GM23338 (cell line): Measurements from ENCODE around the gene UNC13C. TPM values are rescaled to one million over a fixed set of nuclear protein-coding genes. Genes with fewer than 3 reads are reported as not detected.

Experiments
- ATAC-seq: fragments of 200-7000 bp; cut with Tn5 transposase; 3 replicates; pipeline ENCODE4 v1.9.1; 2020
- DNase-seq: peaks from one replicate; pipeline ENCODE4 v3.0.0-alpha.2; 2015; ENCODE audit warnings: low spot score
- H2AFZ ChIP-seq: fragments of 200-600 bp; sonication (generic); 2 replicates; pipeline ENCODE4 v1.8.0; 2016; ENCODE audit warnings: antibody characterized with exemption, mild to moderate bottlenecking, moderate library complexity
- H3F3A ChIP-seq: fragments of 200-600 bp; sonication (generic); replicated peaks from 2 replicates; pipeline ENCODE4 v1.8.0; 2017; ENCODE audit warnings: antibody characterized with exemption, mixed run types, low read depth
- H3K27ac ChIP-seq: fragments of 200-600 bp; sonication (generic); 2 replicates; pipeline ENCODE4 v1.6.1; 2016; ENCODE audit warnings: low read depth
- H3K27me3 ChIP-seq: fragments of 200-600 bp; sonication (generic); 2 replicates; pipeline ENCODE4 v1.8.0; 2016; ENCODE audit warnings: mild to moderate bottlenecking, mixed run types, moderate library complexity; ENCODE audit not compliant: insufficient read depth
- H3K36me3 ChIP-seq: fragments of 200-600 bp; sonication (generic); 2 replicates; pipeline ENCODE4 v1.8.0; 2016; ENCODE audit warnings: mild to moderate bottlenecking; ENCODE audit not compliant: insufficient read depth
- H3K4me1 ChIP-seq: fragments of 200-600 bp; sonication (generic); 2 replicates; pipeline ENCODE4 v1.8.0; 2016; ENCODE audit warnings: mild to moderate bottlenecking, moderate library complexity; ENCODE audit not compliant: insufficient read depth
- H3K4me2 ChIP-seq: fragments of 200-600 bp; sonication (generic); 2 replicates; pipeline ENCODE4 v1.7.1; 2017; ENCODE audit warnings: mixed run types
- H3K4me3 ChIP-seq: fragments of 200-600 bp; sonication (generic); 2 replicates; pipeline ENCODE4 v1.6.1; 2016; ENCODE audit warnings: mixed run types
- H3K79me2 ChIP-seq: fragments of 200-600 bp; sonication (generic); replicated peaks from 2 replicates; pipeline ENCODE4 v1.8.0; 2017; ENCODE audit warnings: mild to moderate bottlenecking; ENCODE audit not compliant: insufficient read depth
- H3K9me2 ChIP-seq: fragments of 200-600 bp; sonication (generic); 2 replicates; pipeline ENCODE4 v1.8.0; 2017; ENCODE audit not compliant: insufficient read depth
- H4K20me1 ChIP-seq: fragments of 200-600 bp; sonication (generic); replicated peaks from 2 replicates; pipeline ENCODE4 v1.8.0; 2017; ENCODE audit warnings: mild to moderate bottlenecking; ENCODE audit not compliant: insufficient read depth
- H3K27ac Mint-ChIP-seq: 2 replicates; pipeline ENCODE4 v1.8.0; 2020; ENCODE audit warnings: inconsistent platforms, mild to moderate bottlenecking, moderate library complexity, mixed read lengths
- H3K27me3 Mint-ChIP-seq: 3 replicates; pipeline ENCODE4 v1.8.0; 2022; ENCODE audit warnings: low read depth, mild to moderate bottlenecking, moderate library complexity, mixed read lengths, inconsistent platforms; ENCODE audit not compliant: insufficient read depth, poor library complexity
- H3K36me3 Mint-ChIP-seq: 3 replicates; pipeline ENCODE4 v1.8.0; 2021; ENCODE audit warnings: low read depth, mild to moderate bottlenecking, inconsistent platforms, moderate library complexity, mixed read lengths
- H3K4me1 Mint-ChIP-seq: 3 replicates; pipeline ENCODE4 v1.8.0; 2020; ENCODE audit warnings: mild to moderate bottlenecking, inconsistent platforms, mixed read lengths
- H3K4me3 Mint-ChIP-seq: 3 replicates; pipeline ENCODE4 v1.8.0; 2021; ENCODE audit warnings: moderate library complexity, mild to moderate bottlenecking, inconsistent platforms, mixed read lengths
- H3K9me3 Mint-ChIP-seq: 3 replicates; pipeline ENCODE4 v1.8.0; 2020; ENCODE audit warnings: moderate library complexity, mild to moderate bottlenecking, inconsistent platforms, mixed read lengths
- CREB1 ChIP-seq: fragments of 250-450 bp; sonication (Bioruptor Pico); IDR thresholded peaks from 2 replicates; pipeline ENCODE4 v1.5.0; 2020; ENCODE audit warnings: low read depth, mild to moderate bottlenecking, moderate library complexity
- CTCF ChIP-seq, 2 experiments: fragments of 200-600 bp in 1 of 2; sonication (generic) in 1 of 2; conservative IDR thresholded peaks; 2 replicates each; pipeline versions ENCODE4 v1.5.1 to v1.6.1; 2016 to 2017; ENCODE audit warnings: antibody characterized with exemption in 2 of 2, low read depth in 2 of 2, mild to moderate bottlenecking in 2 of 2, moderate library complexity in 1 of 2
- EZH2 ChIP-seq: fragments of 200-600 bp; sonication (generic); IDR thresholded peaks from one replicate; pipeline ENCODE4 v1.8.0; 2017; ENCODE audit warnings: antibody characterized with exemption, mild to moderate bottlenecking, low read depth; ENCODE audit not compliant: unreplicated experiment
- EZH2phosphoT487 ChIP-seq: fragments of 200-600 bp; sonication (generic); IDR thresholded peaks from one replicate; pipeline ENCODE4 v1.8.1; 2018; ENCODE audit warnings: antibody characterized with exemption; ENCODE audit not compliant: unreplicated experiment
- JUNB ChIP-seq: IDR thresholded peaks from one replicate; pipeline ENCODE4 v1.6.1; 2016; ENCODE audit warnings: antibody characterized with exemption; ENCODE audit not compliant: unreplicated experiment
- NANOG ChIP-seq: IDR thresholded peaks from 2 replicates; pipeline ENCODE4 v1.6.1; 2016; ENCODE audit warnings: antibody characterized with exemption, borderline replicate concordance
- POLR2AphosphoS5 ChIP-seq: IDR thresholded peaks from 2 replicates; pipeline ENCODE4 v1.6.1; 2016; ENCODE audit warnings: antibody characterized with exemption, low read depth
- STAT1 ChIP-seq: IDR thresholded peaks from one replicate; pipeline ENCODE4 v1.6.1; 2016; ENCODE audit warnings: antibody characterized with exemption; ENCODE audit not compliant: unreplicated experiment
- ZNF114 ChIP-seq: fragments of 250-450 bp; sonication (Bioruptor Pico); IDR thresholded peaks from 2 replicates; pipeline ENCODE4 v1.5.0; 2020; ENCODE audit warnings: mild to moderate bottlenecking, moderate library complexity
- ZNF331 ChIP-seq: fragments of 250-450 bp; sonication (Bioruptor Pico); IDR thresholded peaks from 2 replicates; pipeline ENCODE4 v1.5.0; 2020; ENCODE audit warnings: low read depth, mild to moderate bottlenecking, moderate library complexity
- polyA plus RNA-seq: library from polyadenylated mRNA; unstranded; fragments of >200 nt; fragmentation: Nextera tagmentation; extraction: Ambion mirVana; gene quantifications from 2 replicates; pipeline ENCODE4 v1.2.1, GENCODE V29; 2016
- total RNA-seq: library from RNA; depleted of rRNA; stranded (reverse); fragments of >200 nt; shearing (Covaris generic); gene quantifications from 2 replicates; pipeline ENCODE4 v1.2.3, GENCODE V29; 2014
- TF ChIP-seq, protein P1 (sequence below): fragments of 250-450 bp; sonication (Bioruptor Pico); IDR thresholded peaks from 2 replicates; pipeline ENCODE4 v1.5.0; 2020; ENCODE audit warnings: mild to moderate bottlenecking, moderate library complexity
- TF ChIP-seq, protein P2 (sequence below): IDR thresholded peaks from one replicate; pipeline ENCODE4 v1.6.1; 2018; ENCODE audit warnings: antibody characterized with exemption; ENCODE audit not compliant: unreplicated experiment
- TF ChIP-seq, protein P3 (sequence below): IDR thresholded peaks from 2 replicates; pipeline ENCODE4 v1.6.1; 2016; ENCODE audit warnings: antibody characterized with exemption

UNC13C gene
- total and polyA plus RNA-seq, 2 experiments from 2014 or later = 0.03 TPM; not detected in 1

DNA sequence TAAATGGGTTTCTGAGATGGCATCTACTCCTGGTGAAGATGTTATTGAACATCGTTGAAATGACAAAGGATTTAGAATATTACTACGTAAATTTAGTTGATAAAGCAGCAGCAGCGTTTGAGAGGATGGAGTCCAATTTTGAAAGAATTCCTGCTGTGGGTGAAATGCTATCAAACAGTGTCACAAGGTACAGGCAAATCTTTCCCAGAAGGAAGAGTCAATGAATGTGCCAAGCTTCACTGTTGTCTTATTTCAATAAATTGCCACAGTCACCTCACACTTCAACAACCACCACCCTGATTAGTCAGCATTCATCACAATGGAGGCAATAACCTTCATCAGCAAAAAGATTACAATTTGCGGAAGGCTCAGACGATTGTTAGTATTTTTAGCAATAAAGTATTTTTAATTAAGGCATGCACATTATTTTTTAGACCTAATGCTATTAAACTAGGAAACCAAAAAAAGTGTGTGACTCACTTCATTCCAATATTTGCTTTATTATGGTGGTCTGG is 142.8 kb downstream of the UNC13C start:
- Histone ChIP-seq H3K4me2 (no peak overlapping the region), H3K4me1 (no peaks in the 10 kb centered on the region), H3K79me2 (no peaks in the 10 kb centered on the region), H3F3A (no peaks in the 10 kb centered on the region), H4K20me1 (no peaks in the 10 kb centered on the region), H3K9me2 (no peaks in the 10 kb centered on the region), H3K27ac (no peak overlapping the region), H3K36me3 (no peaks in the 10 kb centered on the region), H2AFZ (no peak overlapping the region), H3K27me3 (no peaks in the 10 kb centered on the region), H3K4me3 (no peak overlapping the region)
- Mint-ChIP-seq H3K9me3 (peaks cover 39% of the 10 kb centered on the region), H3K27ac (no peak overlapping the region), H3K4me3 (no peak overlapping the region), H3K36me3 (no peaks in the 10 kb centered on the region), H3K27me3 (peaks cover 3% of the 10 kb centered on the region), H3K4me1 (peaks cover 2% of the 10 kb centered on the region; the same call in 1 of the 3 replicates)
- TF ChIP-seq EZH2 (no peak), EZH2phosphoT487 (no peak), ZNF114 (no peak), STAT1 (no peak), ZNF331 (CRISPR knock-in tag) (no peak), CTCF (conservative IDR thresholded peaks at IDR 0.05; ENCODE audit: low read depth in 2 of 2) (no peak), POLR2AphosphoS5 (no peak), CREB1 (no peak), NANOG (no peak), JUNB (no peak)
- TF ChIP-seq, protein P1, sequence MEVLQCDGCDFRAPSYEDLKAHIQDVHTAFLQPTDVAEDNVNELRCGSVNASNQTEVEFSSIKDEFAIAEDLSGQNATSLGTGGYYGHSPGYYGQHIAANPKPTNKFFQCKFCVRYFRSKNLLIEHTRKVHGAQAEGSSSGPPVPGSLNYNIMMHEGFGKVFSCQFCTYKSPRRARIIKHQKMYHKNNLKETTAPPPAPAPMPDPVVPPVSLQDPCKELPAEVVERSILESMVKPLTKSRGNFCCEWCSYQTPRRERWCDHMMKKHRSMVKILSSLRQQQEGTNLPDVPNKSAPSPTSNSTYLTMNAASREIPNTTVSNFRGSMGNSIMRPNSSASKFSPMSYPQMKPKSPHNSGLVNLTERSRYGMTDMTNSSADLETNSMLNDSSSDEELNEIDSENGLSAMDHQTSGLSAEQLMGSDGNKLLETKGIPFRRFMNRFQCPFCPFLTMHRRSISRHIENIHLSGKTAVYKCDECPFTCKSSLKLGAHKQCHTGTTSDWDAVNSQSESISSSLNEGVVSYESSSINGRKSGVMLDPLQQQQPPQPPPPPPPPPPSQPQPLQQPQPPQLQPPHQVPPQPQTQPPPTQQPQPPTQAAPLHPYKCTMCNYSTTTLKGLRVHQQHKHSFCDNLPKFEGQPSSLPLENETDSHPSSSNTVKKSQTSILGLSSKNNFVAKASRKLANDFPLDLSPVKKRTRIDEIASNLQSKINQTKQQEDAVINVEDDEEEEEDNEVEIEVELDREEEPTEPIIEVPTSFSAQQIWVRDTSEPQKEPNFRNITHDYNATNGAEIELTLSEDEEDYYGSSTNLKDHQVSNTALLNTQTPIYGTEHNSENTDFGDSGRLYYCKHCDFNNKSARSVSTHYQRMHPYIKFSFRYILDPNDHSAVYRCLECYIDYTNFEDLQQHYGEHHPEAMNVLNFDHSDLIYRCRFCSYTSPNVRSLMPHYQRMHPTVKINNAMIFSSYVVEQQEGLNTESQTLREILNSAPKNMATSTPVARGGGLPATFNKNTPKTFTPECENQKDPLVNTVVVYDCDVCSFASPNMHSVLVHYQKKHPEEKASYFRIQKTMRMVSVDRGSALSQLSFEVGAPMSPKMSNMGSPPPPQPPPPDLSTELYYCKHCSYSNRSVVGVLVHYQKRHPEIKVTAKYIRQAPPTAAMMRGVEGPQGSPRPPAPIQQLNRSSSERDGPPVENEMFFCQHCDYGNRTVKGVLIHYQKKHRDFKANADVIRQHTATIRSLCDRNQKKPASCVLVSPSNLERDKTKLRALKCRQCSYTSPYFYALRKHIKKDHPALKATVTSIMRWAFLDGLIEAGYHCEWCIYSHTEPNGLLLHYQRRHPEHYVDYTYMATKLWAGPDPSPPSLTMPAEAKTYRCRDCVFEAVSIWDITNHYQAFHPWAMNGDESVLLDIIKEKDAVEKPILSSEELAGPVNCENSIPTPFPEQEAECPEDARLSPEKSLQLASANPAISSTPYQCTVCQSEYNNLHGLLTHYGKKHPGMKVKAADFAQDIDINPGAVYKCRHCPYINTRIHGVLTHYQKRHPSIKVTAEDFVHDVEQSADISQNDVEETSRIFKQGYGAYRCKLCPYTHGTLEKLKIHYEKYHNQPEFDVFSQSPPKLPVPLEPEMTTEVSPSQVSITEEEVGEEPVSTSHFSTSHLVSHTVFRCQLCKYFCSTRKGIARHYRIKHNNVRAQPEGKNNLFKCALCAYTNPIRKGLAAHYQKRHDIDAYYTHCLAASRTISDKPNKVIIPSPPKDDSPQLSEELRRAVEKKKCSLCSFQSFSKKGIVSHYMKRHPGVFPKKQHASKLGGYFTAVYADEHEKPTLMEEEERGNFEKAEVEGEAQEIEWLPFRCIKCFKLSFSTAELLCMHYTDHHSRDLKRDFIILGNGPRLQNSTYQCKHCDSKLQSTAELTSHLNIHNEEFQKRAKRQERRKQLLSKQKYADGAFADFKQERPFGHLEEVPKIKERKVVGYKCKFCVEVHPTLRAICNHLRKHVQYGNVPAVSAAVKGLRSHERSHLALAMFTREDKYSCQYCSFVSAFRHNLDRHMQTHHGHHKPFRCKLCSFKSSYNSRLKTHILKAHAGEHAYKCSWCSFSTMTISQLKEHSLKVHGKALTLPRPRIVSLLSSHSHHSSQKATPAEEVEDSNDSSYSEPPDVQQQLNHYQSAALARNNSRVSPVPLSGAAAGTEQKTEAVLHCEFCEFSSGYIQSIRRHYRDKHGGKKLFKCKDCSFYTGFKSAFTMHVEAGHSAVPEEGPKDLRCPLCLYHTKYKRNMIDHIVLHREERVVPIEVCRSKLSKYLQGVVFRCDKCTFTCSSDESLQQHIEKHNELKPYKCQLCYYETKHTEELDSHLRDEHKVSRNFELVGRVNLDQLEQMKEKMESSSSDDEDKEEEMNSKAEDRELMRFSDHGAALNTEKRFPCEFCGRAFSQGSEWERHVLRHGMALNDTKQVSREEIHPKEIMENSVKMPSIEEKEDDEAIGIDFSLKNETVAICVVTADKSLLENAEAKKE (CRISPR knock-in tag) = no peak
- TF ChIP-seq, protein P2, sequence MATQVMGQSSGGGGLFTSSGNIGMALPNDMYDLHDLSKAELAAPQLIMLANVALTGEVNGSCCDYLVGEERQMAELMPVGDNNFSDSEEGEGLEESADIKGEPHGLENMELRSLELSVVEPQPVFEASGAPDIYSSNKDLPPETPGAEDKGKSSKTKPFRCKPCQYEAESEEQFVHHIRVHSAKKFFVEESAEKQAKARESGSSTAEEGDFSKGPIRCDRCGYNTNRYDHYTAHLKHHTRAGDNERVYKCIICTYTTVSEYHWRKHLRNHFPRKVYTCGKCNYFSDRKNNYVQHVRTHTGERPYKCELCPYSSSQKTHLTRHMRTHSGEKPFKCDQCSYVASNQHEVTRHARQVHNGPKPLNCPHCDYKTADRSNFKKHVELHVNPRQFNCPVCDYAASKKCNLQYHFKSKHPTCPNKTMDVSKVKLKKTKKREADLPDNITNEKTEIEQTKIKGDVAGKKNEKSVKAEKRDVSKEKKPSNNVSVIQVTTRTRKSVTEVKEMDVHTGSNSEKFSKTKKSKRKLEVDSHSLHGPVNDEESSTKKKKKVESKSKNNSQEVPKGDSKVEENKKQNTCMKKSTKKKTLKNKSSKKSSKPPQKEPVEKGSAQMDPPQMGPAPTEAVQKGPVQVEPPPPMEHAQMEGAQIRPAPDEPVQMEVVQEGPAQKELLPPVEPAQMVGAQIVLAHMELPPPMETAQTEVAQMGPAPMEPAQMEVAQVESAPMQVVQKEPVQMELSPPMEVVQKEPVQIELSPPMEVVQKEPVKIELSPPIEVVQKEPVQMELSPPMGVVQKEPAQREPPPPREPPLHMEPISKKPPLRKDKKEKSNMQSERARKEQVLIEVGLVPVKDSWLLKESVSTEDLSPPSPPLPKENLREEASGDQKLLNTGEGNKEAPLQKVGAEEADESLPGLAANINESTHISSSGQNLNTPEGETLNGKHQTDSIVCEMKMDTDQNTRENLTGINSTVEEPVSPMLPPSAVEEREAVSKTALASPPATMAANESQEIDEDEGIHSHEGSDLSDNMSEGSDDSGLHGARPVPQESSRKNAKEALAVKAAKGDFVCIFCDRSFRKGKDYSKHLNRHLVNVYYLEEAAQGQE = no peak
- TF ChIP-seq, protein P3, sequence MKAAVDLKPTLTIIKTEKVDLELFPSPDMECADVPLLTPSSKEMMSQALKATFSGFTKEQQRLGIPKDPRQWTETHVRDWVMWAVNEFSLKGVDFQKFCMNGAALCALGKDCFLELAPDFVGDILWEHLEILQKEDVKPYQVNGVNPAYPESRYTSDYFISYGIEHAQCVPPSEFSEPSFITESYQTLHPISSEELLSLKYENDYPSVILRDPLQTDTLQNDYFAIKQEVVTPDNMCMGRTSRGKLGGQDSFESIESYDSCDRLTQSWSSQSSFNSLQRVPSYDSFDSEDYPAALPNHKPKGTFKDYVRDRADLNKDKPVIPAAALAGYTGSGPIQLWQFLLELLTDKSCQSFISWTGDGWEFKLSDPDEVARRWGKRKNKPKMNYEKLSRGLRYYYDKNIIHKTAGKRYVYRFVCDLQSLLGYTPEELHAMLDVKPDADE = no peak
- DNase-seq (no peak), ATAC-seq (no peak)
